ENCODE data around the gene CSNK1D.

The CSNK1D gene

GRCh38 chr17:82232876-82233785 is 40.4 kb downstream of the CSNK1D start:
- CTCF ChIA-PET: no interaction called here
- peak overlapping the region; percentile 99 for H3K27ac ChIP-seq
- POLR2A ChIA-PET (ENCODE audit: low non-redundant PET): no interaction called here

GRCh38 chr17:82232322-82232820 is 41.1 kb downstream of the CSNK1D start:
- no peak for TF ChIP-seq CTCF (conservative IDR thresholded peaks at IDR 0.05; ENCODE audit: low read depth)

More at GRCh38 chr17:82232876-82233785, 40.4 kb downstream of the CSNK1D start:
- no peak for TF ChIP-seq CTCF (conservative IDR thresholded peaks at IDR 0.05; ENCODE audit: low read depth)
- no peak for DNase-seq (ENCODE audit: low spot score)

GRCh38 chr17:82231562-82232321 is 41.8 kb downstream of the CSNK1D start:
- TF ChIP-seq CTCF (conservative IDR thresholded peaks at IDR 0.05; ENCODE audit: low read depth): no peak
- ChIA-PET CTCF (interaction anchor here (0.6 to 1.7 kb wide), 3 partner anchors 10 to 25 kb away, joined by 4 to 5 read pairs (median 4); no protein-coding TSS in a partner anchor), POLR2A (ENCODE audit: low non-redundant PET) (no interaction called here)
- H3K27ac ChIP-seq: peak overlapping the region; percentile 99
- DNase-seq (ENCODE audit: low spot score): no peak

More at GRCh38 chr17:82232322-82232820, 41.1 kb downstream of the CSNK1D start:
- H3K27ac ChIP-seq: peak overlapping the region; percentile 99
- POLR2A ChIA-PET (ENCODE audit: low non-redundant PET): no interaction called here
- CTCF ChIA-PET: interaction anchor here (1.2 to 1.7 kb wide), 2 partner anchors 9 to 11 kb away, joined by 4 read pairs; no protein-coding TSS in a partner anchor
- DNase-seq (ENCODE audit: low spot score): no peak

- H3K27ac ChIP-seq: peak overlapping the region; percentile 99
- ChIA-PET POLR2A (ENCODE audit: low non-redundant PET) (no interaction called here), CTCF (interaction anchor here (1.2 to 1.7 kb wide), 2 partner anchors 10 to 12 kb away, joined by 4 read pairs; no protein-coding TSS in a partner anchor)
- DNase-seq (ENCODE audit: low spot score): no peak
- TF ChIP-seq CTCF (conservative IDR thresholded peaks at IDR 0.05; ENCODE audit: low read depth): no peak
These were observed 42.3 kb downstream of the CSNK1D start for GRCh38 chr17:82231312-82231561.

- H3K27ac ChIP-seq: peak overlapping the region; percentile 99
- no peak for DNase-seq (ENCODE audit: low spot score)
- TF ChIP-seq CTCF (conservative IDR thresholded peaks at IDR 0.05; ENCODE audit: low read depth): peak; percentile 56; the same call in 1 of the 2 replicates
- ChIA-PET POLR2A (ENCODE audit: low non-redundant PET) (no interaction called here), CTCF (interaction anchor here (1.7 to 3.0 kb wide), 2 partner anchors 12 to 24 kb away, joined by 4 to 21 read pairs; no protein-coding TSS in a partner anchor)
These were observed 42.7 kb downstream of the CSNK1D start for GRCh38 chr17:82230609-82231311.

Data from RWPE1 (cell line).